GM12874 (cell line): ENCODE results near the gene SCAMP2.

ENCODE experiments used
- TF ChIP-seq, protein P1 (sequence below): IDR thresholded peaks from 2 replicates; pipeline ENCODE4 v1.5.1; 2011; ENCODE audit warnings: low read depth, mild to moderate bottlenecking, control low read depth, low read length, moderate library complexity; ENCODE audit not compliant: insufficient read depth

The SCAMP2 gene

GRCh38 chr15:74872702-74873035 lies 496 bp downstream of the SCAMP2 start:
- TF ChIP-seq, protein P1, sequence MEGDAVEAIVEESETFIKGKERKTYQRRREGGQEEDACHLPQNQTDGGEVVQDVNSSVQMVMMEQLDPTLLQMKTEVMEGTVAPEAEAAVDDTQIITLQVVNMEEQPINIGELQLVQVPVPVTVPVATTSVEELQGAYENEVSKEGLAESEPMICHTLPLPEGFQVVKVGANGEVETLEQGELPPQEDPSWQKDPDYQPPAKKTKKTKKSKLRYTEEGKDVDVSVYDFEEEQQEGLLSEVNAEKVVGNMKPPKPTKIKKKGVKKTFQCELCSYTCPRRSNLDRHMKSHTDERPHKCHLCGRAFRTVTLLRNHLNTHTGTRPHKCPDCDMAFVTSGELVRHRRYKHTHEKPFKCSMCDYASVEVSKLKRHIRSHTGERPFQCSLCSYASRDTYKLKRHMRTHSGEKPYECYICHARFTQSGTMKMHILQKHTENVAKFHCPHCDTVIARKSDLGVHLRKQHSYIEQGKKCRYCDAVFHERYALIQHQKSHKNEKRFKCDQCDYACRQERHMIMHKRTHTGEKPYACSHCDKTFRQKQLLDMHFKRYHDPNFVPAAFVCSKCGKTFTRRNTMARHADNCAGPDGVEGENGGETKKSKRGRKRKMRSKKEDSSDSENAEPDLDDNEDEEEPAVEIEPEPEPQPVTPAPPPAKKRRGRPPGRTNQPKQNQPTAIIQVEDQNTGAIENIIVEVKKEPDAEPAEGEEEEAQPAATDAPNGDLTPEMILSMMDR = no peak

- TF ChIP-seq, protein P1 = no peak
These were observed 2.5 kb downstream of the SCAMP2 start for GRCh38 chr15:74870436-74871215.

DNA sequence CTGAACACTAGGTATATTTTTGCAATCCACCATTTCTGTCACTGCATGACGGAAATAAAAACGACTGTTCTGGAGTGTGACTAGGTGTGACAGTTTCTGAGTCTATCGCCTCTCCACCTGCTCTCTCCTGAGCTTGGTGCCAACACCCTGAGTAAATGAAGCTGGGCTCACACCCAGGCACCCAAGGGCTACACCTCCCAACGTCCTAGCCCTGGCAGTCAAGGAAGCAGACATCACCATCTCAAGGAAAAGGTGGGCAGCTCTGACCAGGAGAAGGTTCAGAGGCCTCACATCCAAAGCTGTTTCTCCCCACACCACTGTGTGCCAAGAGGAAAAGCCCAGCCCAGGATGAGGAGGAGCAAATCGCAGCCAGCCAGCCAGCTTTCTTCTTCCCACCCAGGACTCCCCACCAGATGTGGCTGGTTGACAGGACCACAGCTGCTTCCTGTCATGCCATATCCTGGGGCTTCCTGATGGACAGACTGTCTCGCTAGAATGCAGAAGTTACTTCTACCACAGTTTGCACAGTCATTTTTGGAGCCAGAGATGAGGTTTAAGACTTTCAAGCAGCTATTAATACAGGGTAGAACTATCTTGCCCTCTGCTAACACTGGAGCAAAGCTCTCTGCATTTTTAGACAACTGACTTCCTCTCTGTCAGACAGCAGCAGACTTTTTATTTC lies 3.3 kb downstream of the SCAMP2 start:
- TF ChIP-seq, protein P1 = no peak

- TF ChIP-seq, protein P1 = no peak
These were observed 3.8 kb downstream of the SCAMP2 start for GRCh38 chr15:74869372-74869725.

DNA sequence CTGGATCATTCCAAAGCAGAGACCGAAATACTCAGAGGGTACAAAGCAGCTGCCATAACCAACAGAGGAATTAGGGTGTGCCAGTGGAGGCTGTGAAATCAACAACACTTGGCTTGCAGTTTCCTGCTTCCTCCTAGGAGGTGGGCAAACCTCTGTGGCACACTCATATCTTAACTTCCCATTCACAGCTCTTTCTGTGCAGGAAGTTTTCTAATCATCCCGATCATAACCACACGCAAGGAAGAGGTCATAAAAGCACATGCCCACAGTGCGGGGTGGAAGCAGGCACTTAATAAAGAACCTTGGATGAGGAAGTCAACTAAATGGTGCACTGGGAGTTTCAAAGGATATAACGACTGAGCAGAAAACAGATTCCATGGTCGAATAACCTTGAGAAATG lies 5.1 kb downstream of the SCAMP2 start:
- TF ChIP-seq, protein P1 = no peak

DNA sequence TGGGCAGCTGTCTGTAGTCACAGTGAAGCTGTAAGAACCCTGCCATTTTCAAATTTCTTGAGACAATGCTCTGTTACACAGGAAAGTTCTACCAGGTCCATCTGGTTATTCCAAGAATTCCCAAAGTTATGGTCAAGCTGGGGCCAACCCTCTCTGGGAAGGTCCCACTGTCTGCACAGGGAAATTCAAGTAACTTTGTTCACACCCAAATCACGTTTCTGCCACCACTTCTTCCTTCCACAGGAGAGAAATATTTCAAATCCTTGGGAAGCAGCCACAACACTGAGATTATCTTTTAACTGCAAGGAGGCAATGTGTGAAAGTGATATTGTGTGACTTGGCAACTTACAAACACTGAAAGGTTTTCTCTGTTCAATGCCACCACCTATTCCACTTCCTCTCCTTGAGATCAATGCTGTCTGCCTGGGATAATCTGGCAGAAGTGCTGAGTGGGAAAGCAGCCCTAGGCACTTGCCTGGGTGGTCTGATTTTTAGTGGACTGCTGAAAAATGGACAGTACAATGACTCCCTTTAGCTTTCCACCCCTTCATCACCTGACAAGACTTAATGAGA lies 5.6 kb downstream of the SCAMP2 start:
- TF ChIP-seq, protein P1 = no peak

GRCh38 chr15:74866090-74866489 lies 7.1 kb downstream of the SCAMP2 start:
- TF ChIP-seq, protein P1 = no peak
